ENCODE data around the gene SH3RF3. TPM values are rescaled to one million over a fixed set of nuclear protein-coding genes. Genes with fewer than 3 reads are reported as not detected.

SH3RF3 gene
- total RNA-seq, 1 experiment from 2014 or later: not detected

- DNase-seq (ENCODE audit: low read depth, low spot score): no peak
- no peak overlapping the region for H3K9ac ChIP-seq (ENCODE audit: low read length)
- H3K27me3 ChIP-seq (ENCODE audit: insufficient read depth, low read length): no peaks in the 10 kb centered on the region
- no peak overlapping the region for H2AFZ ChIP-seq (ENCODE audit: low read depth, low read length, poor library complexity, severe bottlenecking)
- H4K20me1 ChIP-seq (ENCODE audit: insufficient read depth): no peaks in the 10 kb centered on the region
- H3K27ac ChIP-seq (ENCODE audit: low read depth, low read length): no peak overlapping the region
- no peaks in the 10 kb centered on the region for H3K9me2 ChIP-seq (ENCODE audit: insufficient read depth)
- H3K4me1 ChIP-seq (ENCODE audit: control insufficient read depth in 1 of 2, insufficient read depth in 2 of 2, low read length in 2 of 2): peaks cover 0 to 4% of the 10 kb centered on the region in 2 experiments; a peak in 1 of 4 replicates
- no peaks in the 10 kb centered on the region for H3K79me2 ChIP-seq (ENCODE audit: insufficient read depth, low read length)
- CTCF ChIA-PET: no interaction called here
- H3K9me3 ChIP-seq (ENCODE audit: control insufficient read depth in 1 of 2, insufficient read depth in 1 of 2, low read depth in 1 of 2, low read length in 2 of 2): no peaks in the 10 kb centered on the region
- no peak overlapping the region for H3K4me2 ChIP-seq (ENCODE audit: low read length)
- H3K4me3 ChIP-seq (replicated peaks in 1 of 2; ENCODE audit: low read depth in 1 of 2, low read length in 2 of 2): no peak overlapping the region
- RAD21 ChIA-PET (ENCODE audit: low non-redundant PET in 1 of 2, low total read pairs in 2 of 2, uncharacterized antibody in 2 of 2, unreplicated experiment in 2 of 2): no interaction called here
- intact Hi-C loops (cut with micrococcal nuclease): no loop called here
- no peak for ATAC-seq
- POLR2A ChIA-PET: no interaction called here
- no peaks in the 10 kb centered on the region for H3K36me3 ChIP-seq (ENCODE audit: control insufficient read depth in 1 of 2, insufficient read depth in 2 of 2, low read length in 2 of 2)
- TF ChIP-seq ZNF274 (IDR thresholded peaks at IDR 0.05; ENCODE audit: low read depth, low read length) (no peak), SIN3A (IDR thresholded peaks at IDR 0.05; ENCODE audit: low read depth) (no peak), CEBPB (IDR thresholded peaks at IDR 0.05; ENCODE audit: low read depth) (no peak), ZFX (IDR thresholded peaks at IDR 0.05) (no peak), EGR1 (IDR thresholded peaks at IDR 0.05; ENCODE audit: low read depth) (no peak), POLR2A (IDR thresholded peaks at IDR 0.05; ENCODE audit: borderline replicate concordance, extremely low read depth, insufficient read depth, insufficient read length) (no peak), CTCF (IDR thresholded peaks at IDR 0.05 in 2 of 3, conservative IDR thresholded peaks at IDR 0.05 in 1 of 3; ENCODE audit: borderline replicate concordance in 1 of 3, insufficient read depth in 1 of 3, low read depth in 2 of 3, low read length in 2 of 3) (no peak), RAD21 (IDR thresholded peaks at IDR 0.05; ENCODE audit: low read depth) (no peak), POLR2AphosphoS5 (IDR thresholded peaks at IDR 0.05; ENCODE audit: low read depth, low read length) (no peak), EZH2phosphoT487 (IDR thresholded peaks at IDR 0.05; ENCODE audit: borderline replicate concordance) (no peak), MAX (IDR thresholded peaks at IDR 0.05) (no peak), YY1 (IDR thresholded peaks at IDR 0.05; ENCODE audit: extremely low read depth, insufficient replicate concordance, low read depth, low read length) (no peak)
- BruUV-seq (replicated peaks): no TSS peak
Measured at GRCh38 chr2:109144271-109144670, 15.3 kb downstream of the SH3RF3 start.

Measured in HCT116 (cell line).